SH-SY5Y (cell line): ENCODE measurements around the gene CDK6.

ENCODE experiments used
- GATA2 ChIP-seq: IDR thresholded peaks from 2 replicates; pipeline ENCODE4 v1.6.1; 2011; ENCODE audit warnings: mild to moderate bottlenecking, low read depth, low read length
- GATA3 ChIP-seq: IDR thresholded peaks from 2 replicates; pipeline ENCODE4 v1.6.1; 2011; ENCODE audit warnings: low read depth, mild to moderate bottlenecking, low read length, moderate library complexity

- TF ChIP-seq GATA2 = no peak
- no peak for TF ChIP-seq GATA3
Observed at GRCh38 chr7:92723943-92724342, 112.4 kb downstream of the CDK6 start.
